ENCODE measurements around the gene PCDHB3.
"Not testable (repeated sequence)": the region's sequence is repeated elsewhere in the genome, so short reads cannot be mapped to it uniquely, and the experiment has no call there.

PCDHB3 gene

GRCh38 chr5:141137346-141137745 lies 37.1 kb downstream of the PCDHB3 start:
- H3K27ac ChIP-seq (ENCODE audit: low read depth, low read length); H3K4me3 ChIP-seq (ENCODE audit: low read depth, low read length); H3K4me1 ChIP-seq (ENCODE audit: control insufficient read depth, insufficient read depth, low read length); H3K27me3 ChIP-seq (ENCODE audit: control insufficient read depth, insufficient read depth, low read length); H3K36me3 ChIP-seq (ENCODE audit: control insufficient read depth, insufficient read depth, low read length); H3K9ac ChIP-seq (ENCODE audit: low read depth, low read length): not testable (repeated sequence)
- H3K9me3 ChIP-seq (ENCODE audit: control insufficient read depth, insufficient read depth, low read length): peaks cover 20% of the 10 kb centered on the region

GRCh38 chr5:141149812-141150211 lies 49.5 kb downstream of the PCDHB3 start, which contains the start of gene PCDHB6:
TSS of gene PCDHB6 (plus strand) at chr5:141150057. CDS start at chr5:141150258, 201 bp downstream.
- Histone ChIP-seq H3K9me3 (ENCODE audit: control insufficient read depth, insufficient read depth, low read length) (peaks cover 9% of the 10 kb centered on the region; the same call in 1 of the 2 replicates), H3K36me3 (ENCODE audit: control insufficient read depth, insufficient read depth, low read length) (no peaks in the 10 kb centered on the region), H3K27me3 (ENCODE audit: control insufficient read depth, insufficient read depth, low read length) (no peaks in the 10 kb centered on the region), H3K9ac (ENCODE audit: low read depth, low read length) (no peak within 1 kb of the TSS), H3K4me1 (ENCODE audit: control insufficient read depth, insufficient read depth, low read length) (no peaks in the 10 kb centered on the region), H3K4me3 (ENCODE audit: low read depth, low read length) (no peak within 1 kb of the TSS), H3K27ac (ENCODE audit: low read depth, low read length) (no peak within 1 kb of the TSS)

DNA sequence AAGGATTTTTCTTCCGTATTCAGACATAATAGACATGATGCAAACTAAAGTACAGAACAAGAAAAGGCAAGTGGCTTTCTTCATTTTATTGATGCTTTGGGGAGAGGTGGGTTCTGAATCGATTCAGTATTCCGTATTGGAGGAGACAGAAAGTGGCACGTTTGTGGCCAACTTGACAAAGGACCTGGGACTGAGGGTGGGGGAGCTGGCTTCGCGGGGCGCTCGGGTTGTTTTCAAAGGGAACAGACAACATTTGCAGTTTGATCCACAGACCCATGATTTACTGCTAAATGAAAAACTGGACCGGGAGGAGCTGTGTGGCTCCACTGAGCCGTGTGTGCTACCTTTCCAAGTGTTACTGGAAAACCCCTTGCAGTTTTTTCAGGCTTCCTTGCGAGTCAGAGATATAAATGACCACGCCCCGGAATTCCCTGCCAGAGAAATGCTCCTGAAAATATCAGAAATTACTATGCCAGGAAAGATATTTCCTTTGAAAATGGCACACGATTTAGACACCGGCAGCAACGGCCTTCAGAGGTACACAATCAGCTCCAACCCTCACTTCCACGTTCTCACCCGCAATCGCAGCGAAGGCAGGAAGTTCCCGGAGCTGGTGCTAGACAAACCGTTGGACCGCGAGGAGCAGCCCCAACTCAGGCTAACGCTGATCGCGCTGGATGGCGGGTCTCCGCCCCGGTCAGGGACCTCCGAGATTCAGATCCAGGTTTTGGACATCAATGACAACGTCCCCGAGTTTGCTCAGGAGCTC lies 50.1 kb downstream of the PCDHB3 start:
- Histone ChIP-seq H3K27me3 (ENCODE audit: control insufficient read depth, insufficient read depth, low read length) (no peaks in the 10 kb centered on the region), H3K9me3 (ENCODE audit: control insufficient read depth, insufficient read depth, low read length) (peaks cover 9% of the 10 kb centered on the region; the same call in 1 of the 2 replicates), H3K4me3 (ENCODE audit: low read depth, low read length) (no peak overlapping the region), H3K36me3 (ENCODE audit: control insufficient read depth, insufficient read depth, low read length) (no peaks in the 10 kb centered on the region), H3K9ac (ENCODE audit: low read depth, low read length) (no peak overlapping the region), H3K4me1 (ENCODE audit: control insufficient read depth, insufficient read depth, low read length) (no peaks in the 10 kb centered on the region), H3K27ac (ENCODE audit: low read depth, low read length) (no peak overlapping the region)

DNA sequence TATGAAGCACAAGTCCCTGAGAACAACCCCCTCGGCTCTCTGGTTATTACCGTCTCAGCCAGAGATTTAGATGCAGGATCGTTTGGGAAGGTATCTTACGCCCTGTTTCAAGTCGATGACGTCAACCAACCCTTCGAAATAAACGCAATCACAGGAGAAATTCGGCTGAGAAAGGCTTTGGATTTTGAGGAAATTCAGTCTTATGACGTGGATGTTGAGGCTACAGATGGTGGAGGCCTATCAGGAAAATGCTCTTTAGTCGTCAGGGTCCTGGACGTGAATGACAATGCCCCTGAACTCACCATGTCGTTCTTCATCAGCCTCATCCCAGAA lies 50.7 kb downstream of the PCDHB3 start:
- Histone ChIP-seq H3K4me3 (ENCODE audit: low read depth, low read length) (no peak overlapping the region), H3K27ac (ENCODE audit: low read depth, low read length) (no peak overlapping the region)

GRCh38 chr5:141151632-141152031 lies 51.4 kb downstream of the PCDHB3 start:
- H3K4me3 ChIP-seq (ENCODE audit: low read depth, low read length); H3K27me3 ChIP-seq (ENCODE audit: control insufficient read depth, insufficient read depth, low read length); H3K9ac ChIP-seq (ENCODE audit: low read depth, low read length); H3K36me3 ChIP-seq (ENCODE audit: control insufficient read depth, insufficient read depth, low read length); H3K27ac ChIP-seq (ENCODE audit: low read depth, low read length); H3K4me1 ChIP-seq (ENCODE audit: control insufficient read depth, insufficient read depth, low read length); H3K9me3 ChIP-seq (ENCODE audit: control insufficient read depth, insufficient read depth, low read length): not testable (repeated sequence)

More for the DNA sequence above, 50.7 kb downstream of the PCDHB3 start:
- Histone ChIP-seq H3K4me1 (ENCODE audit: control insufficient read depth, insufficient read depth, low read length) (no peaks in the 10 kb centered on the region), H3K27me3 (ENCODE audit: control insufficient read depth, insufficient read depth, low read length) (no peaks in the 10 kb centered on the region), H3K36me3 (ENCODE audit: control insufficient read depth, insufficient read depth, low read length) (no peaks in the 10 kb centered on the region), H3K9ac (ENCODE audit: low read depth, low read length) (no peak overlapping the region), H3K9me3 (ENCODE audit: control insufficient read depth, insufficient read depth, low read length) (peaks cover 9% of the 10 kb centered on the region; the same call in 1 of the 2 replicates)

DNA sequence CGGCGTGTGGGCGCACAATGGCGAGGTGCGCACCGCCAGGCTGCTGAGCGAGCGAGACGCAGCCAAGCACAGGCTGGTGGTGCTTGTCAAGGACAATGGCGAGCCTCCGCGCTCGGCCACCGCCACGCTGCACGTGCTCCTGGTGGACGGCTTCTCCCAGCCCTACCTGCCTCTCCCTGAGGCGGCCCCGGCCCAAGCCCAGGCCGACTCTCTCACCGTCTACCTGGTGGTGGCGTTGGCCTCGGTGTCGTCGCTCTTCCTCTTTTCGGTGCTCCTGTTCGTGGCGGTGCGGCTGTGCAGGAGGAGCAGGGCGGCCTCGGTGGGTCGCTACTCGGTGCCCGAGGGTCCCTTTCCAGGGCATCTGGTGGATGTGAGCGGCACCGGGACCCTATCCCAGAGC lies 51.8 kb downstream of the PCDHB3 start:
- not testable (repeated sequence) for H3K4me3 ChIP-seq (ENCODE audit: low read depth, low read length); H3K4me1 ChIP-seq (ENCODE audit: control insufficient read depth, insufficient read depth, low read length); H3K9me3 ChIP-seq (ENCODE audit: control insufficient read depth, insufficient read depth, low read length); H3K27me3 ChIP-seq (ENCODE audit: control insufficient read depth, insufficient read depth, low read length); H3K36me3 ChIP-seq (ENCODE audit: control insufficient read depth, insufficient read depth, low read length); H3K27ac ChIP-seq (ENCODE audit: low read depth, low read length); H3K9ac ChIP-seq (ENCODE audit: low read depth, low read length)

Measured in HUES48 (cell line).